SK-N-SH (cell line): ENCODE data around the gene CD101.

Source experiments
- CTCF ChIP-seq: fragments of 200-600 bp; sonication (generic); IDR thresholded peaks from 2 replicates; pipeline ENCODE4 v1.6.1; 2017; ENCODE audit warnings: antibody characterized with exemption, mild to moderate bottlenecking, moderate library complexity
- EZH2phosphoT487 ChIP-seq: fragments of 200-600 bp; sonication (generic); IDR thresholded peaks from 2 replicates; pipeline ENCODE4 v1.6.1; 2017; ENCODE audit warnings: low read depth, mixed run types, mild to moderate bottlenecking, antibody characterized with exemption, moderate library complexity, borderline replicate concordance
- RCOR1 ChIP-seq: fragments of 150-350 bp; IDR thresholded peaks from 2 replicates; pipeline ENCODE4 v1.6.1; 2017; ENCODE audit warnings: antibody characterized with exemption, low read length
- RFX5 ChIP-seq: IDR thresholded peaks from 2 replicates; pipeline ENCODE4 v1.6.1; 2012; ENCODE audit warnings: mild to moderate bottlenecking, improper control_type of control experiment, low read length
- SMC3 ChIP-seq: IDR thresholded peaks from 2 replicates; pipeline ENCODE4 v1.6.1; 2012; ENCODE audit warnings: low read depth, low read length, improper control_type of control experiment
- USF2 ChIP-seq: fragments of 150-350 bp; IDR thresholded peaks from 2 replicates; pipeline ENCODE4 v1.6.1; 2017; ENCODE audit warnings: antibody characterized with exemption, low read length, low read depth, borderline replicate concordance
- YY1 ChIP-seq: IDR thresholded peaks from 2 replicates; pipeline ENCODE4 v1.4.0; 2012; ENCODE audit warnings: low read depth, mild to moderate bottlenecking

- TF ChIP-seq EZH2phosphoT487 (no peak), RFX5 (no peak), CTCF (no peak), YY1 (no peak), SMC3 (no peak), USF2 (no peak), RCOR1 (no peak)
These were observed 44.1 kb downstream of the CD101 start for GRCh38 chr1:117045644-117046043.
